Right lobe of liver (tissue), 4 donors: ENCODE data around the gene EXD3.

ENCODE experiments used
- CTCF ChIP-seq, 4 donors: fragments of 200-600 bp in 3 of 4; fragments of 450-650 bp in 1 of 4; IDR thresholded peaks; one replicate each; pipeline versions ENCODE4 v1.5.1 to v1.8.0; 2016 to 2022; ENCODE audit warnings: antibody characterized with exemption in 4 of 4, mild to moderate bottlenecking in 2 of 4
- POLR2A ChIP-seq: fragments of 450-650 bp; IDR thresholded peaks from one replicate; pipeline ENCODE4 v1.6.1; 2017; ENCODE audit warnings: antibody characterized with exemption, mild to moderate bottlenecking
- donor health status: DM: no; HTN: no; CAD: no.
- donor health status: DM: no; HTN: no; CAD: no.
- donor health status: DM: no; HTN: yes; CAD: no.

- TF ChIP-seq CTCF (IDR thresholded peaks at IDR 0.05) (no peak), POLR2A (no peak)
Measured at GRCh38 chr9:137428311-137428630, 5.3 kb upstream of the EXD3 start.
